ENCODE measurements around the gene ADCY4. TPM values are rescaled to one million over a fixed set of nuclear protein-coding genes. Genes with fewer than 3 reads are reported as not detected.

ADCY4 gene
- total and polyA plus RNA-seq, 2 of the 13 experiments (the other 11 are each of a cell fraction or from before 2014, with no cell fraction given): 0.03 TPM; not detected in 1

GRCh38 chr14:24307575-24308341, 27.1 kb downstream of the ADCY4 start, which contains the start of gene CIDEB (continued):
- TF ChIP-seq CEBPZ (IDR thresholded peaks at IDR 0.05; ENCODE audit: low read length) (no peak), ARNT2 (CRISPR knock-in tag; IDR thresholded peaks at IDR 0.05; ENCODE audit: low read depth) (peak; percentile 91), HNF4G (IDR thresholded peaks at IDR 0.05; ENCODE audit: borderline replicate concordance, low read depth, low read length) (peak; percentile 100), HNF4G (CRISPR knock-in tag; IDR thresholded peaks at IDR 0.05; ENCODE audit: borderline replicate concordance, low read depth) (peak; percentile 100), RBFOX2 (IDR thresholded peaks at IDR 0.05; ENCODE audit: low read depth, low read length) (peak; percentile 65), E2F2 (CRISPR knock-in tag; IDR thresholded peaks at IDR 0.05; ENCODE audit: borderline replicate concordance) (no peak), NR0B2 (CRISPR knock-in tag; IDR thresholded peaks at IDR 0.05) (0 out of 2 replicates have a peak, but pooled peaks have one; percentile 50), ZNF205 (CRISPR knock-in tag; IDR thresholded peaks at IDR 0.05) (peak; percentile 89; the same call in 1 of the 2 replicates), MED13 (CRISPR knock-in tag; IDR thresholded peaks at IDR 0.05) (no peak; the same call in 1 of the 2 replicates), HHEX (CRISPR knock-in tag; IDR thresholded peaks at IDR 0.05) (peak; percentile 79), JUN (CRISPR knock-in tag; IDR thresholded peaks at IDR 0.05) (peak; percentile 97), THAP11 (CRISPR knock-in tag; IDR thresholded peaks at IDR 0.05) (peak; percentile 85), ZNF772 (CRISPR knock-in tag; IDR thresholded peaks at IDR 0.05) (peak; percentile 94), TBX2 (CRISPR knock-in tag; IDR thresholded peaks at IDR 0.05; ENCODE audit: borderline replicate concordance) (peak; percentile 95)
- TF ChIP-seq, protein P1, sequence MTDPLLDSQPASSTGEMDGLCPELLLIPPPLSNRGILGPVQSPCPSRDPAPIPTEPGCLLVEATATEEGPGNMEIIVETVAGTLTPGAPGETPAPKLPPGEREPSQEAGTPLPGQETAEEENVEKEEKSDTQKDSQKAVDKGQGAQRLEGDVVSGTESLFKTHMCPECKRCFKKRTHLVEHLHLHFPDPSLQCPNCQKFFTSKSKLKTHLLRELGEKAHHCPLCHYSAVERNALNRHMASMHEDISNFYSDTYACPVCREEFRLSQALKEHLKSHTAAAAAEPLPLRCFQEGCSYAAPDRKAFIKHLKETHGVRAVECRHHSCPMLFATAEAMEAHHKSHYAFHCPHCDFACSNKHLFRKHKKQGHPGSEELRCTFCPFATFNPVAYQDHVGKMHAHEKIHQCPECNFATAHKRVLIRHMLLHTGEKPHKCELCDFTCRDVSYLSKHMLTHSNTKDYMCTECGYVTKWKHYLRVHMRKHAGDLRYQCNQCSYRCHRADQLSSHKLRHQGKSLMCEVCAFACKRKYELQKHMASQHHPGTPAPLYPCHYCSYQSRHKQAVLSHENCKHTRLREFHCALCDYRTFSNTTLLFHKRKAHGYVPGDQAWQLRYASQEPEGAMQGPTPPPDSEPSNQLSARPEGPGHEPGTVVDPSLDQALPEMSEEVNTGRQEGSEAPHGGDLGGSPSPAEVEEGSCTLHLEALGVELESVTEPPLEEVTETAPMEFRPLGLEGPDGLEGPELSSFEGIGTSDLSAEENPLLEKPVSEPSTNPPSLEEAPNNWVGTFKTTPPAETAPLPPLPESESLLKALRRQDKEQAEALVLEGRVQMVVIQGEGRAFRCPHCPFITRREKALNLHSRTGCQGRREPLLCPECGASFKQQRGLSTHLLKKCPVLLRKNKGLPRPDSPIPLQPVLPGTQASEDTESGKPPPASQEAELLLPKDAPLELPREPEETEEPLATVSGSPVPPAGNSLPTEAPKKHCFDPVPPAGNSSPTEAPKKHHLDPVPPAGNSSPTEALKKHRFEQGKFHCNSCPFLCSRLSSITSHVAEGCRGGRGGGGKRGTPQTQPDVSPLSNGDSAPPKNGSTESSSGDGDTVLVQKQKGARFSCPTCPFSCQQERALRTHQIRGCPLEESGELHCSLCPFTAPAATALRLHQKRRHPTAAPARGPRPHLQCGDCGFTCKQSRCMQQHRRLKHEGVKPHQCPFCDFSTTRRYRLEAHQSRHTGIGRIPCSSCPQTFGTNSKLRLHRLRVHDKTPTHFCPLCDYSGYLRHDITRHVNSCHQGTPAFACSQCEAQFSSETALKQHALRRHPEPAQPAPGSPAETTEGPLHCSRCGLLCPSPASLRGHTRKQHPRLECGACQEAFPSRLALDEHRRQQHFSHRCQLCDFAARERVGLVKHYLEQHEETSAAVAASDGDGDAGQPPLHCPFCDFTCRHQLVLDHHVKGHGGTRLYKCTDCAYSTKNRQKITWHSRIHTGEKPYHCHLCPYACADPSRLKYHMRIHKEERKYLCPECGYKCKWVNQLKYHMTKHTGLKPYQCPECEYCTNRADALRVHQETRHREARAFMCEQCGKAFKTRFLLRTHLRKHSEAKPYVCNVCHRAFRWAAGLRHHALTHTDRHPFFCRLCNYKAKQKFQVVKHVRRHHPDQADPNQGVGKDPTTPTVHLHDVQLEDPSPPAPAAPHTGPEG (CRISPR knock-in tag; IDR thresholded peaks at IDR 0.05): no peak
- TF ChIP-seq, protein P2, sequence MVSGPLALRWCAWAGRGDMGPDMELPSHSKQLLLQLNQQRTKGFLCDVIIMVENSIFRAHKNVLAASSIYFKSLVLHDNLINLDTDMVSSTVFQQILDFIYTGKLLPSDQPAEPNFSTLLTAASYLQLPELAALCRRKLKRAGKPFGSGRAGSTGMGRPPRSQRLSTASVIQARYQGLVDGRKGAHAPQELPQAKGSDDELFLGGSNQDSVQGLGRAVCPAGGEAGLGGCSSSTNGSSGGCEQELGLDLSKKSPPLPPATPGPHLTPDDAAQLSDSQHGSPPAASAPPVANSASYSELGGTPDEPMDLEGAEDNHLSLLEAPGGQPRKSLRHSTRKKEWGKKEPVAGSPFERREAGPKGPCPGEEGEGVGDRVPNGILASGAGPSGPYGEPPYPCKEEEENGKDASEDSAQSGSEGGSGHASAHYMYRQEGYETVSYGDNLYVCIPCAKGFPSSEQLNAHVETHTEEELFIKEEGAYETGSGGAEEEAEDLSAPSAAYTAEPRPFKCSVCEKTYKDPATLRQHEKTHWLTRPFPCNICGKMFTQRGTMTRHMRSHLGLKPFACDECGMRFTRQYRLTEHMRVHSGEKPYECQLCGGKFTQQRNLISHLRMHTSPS (CRISPR knock-in tag; IDR thresholded peaks at IDR 0.05; ENCODE audit: low read depth): peak; percentile 54

Data from HepG2 (cell line).